ENCODE results near the gene POLA1.

Gene POLA1

GRCh38 chrX:24696294-24696693, 2.6 kb downstream of the POLA1 start:
- DNase-seq (ENCODE audit: low read depth in 2 of 2): no peak

DNA sequence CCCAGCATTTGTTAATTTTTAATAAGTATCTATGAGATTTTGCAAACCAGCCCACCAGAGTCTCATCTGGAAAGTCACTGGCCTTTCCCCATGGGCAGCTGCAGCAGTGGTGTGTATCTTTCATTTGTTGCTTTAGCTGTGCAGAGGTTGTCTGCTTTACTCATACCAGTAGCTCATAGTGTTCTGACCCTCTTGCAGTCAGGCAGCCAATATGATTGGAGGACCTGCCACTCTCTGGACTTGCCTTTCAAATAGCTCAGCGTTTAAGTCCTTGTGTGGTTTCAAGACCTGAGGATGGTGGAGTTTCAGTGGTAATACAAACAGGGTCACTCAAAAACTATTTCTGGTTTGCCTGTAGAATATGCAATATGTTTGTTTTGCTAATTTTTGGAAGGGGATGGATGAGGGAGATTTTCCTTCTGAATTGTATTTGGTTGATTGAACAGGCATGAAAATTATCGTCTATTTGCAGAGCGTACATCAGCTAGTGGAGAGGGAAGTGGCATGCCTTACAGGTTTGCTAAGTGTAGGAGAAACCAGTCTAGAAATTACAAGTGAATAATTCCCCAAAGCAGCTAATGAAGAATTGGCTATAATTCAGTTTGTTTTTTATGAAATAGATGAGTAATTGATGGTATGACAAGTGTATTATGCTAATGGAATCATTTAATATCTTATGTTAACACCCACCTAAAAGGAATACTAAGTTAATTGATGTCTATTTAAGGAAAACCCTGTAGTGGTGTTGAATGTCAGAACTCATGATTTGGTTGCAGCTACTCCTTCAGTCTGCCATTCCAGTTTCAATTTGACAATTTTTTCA, 8.9 kb downstream of the POLA1 start:
- DNase-seq (ENCODE audit: low read depth in 2 of 2): no peak

DNA sequence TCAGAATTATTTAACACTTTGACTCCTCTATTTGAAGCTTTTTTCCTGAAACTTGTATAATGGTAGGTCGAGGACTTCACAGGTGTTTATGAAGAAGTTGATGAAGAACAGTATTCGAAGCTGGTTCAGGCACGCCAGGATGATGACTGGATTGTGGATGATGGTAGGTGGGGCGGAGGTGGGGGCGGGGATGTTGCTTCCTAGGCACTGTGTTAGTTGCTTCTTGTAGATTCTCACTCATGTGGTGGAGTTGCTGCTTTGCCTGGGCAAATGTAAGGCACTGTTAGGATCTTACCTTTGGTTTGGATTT, 9.4 kb downstream of the POLA1 start:
- peak in 1 of 2 experiments; percentile 6 for DNase-seq (ENCODE audit: low read depth in 2 of 2)

DNA sequence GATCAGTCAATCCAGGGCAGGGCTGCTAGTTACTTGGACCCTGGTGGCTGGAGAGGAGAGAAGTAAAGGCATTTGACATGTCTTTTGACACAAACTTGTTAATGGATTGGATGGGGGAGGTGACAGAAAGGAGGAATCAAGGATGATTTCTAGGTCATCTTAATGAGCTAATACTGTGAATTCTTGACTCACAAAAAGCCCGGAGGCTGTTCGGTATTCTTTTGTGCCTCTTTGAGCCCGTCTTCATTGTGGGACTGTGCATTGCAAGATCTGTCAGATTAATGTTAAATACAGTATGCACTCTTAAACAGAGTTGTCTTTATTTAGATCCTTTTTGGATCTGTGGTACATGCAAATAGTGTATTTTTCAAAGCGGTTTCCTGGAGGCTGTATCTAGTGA, 25.1 kb downstream of the POLA1 start:
- no peak for DNase-seq (ENCODE audit: low read depth in 2 of 2)

DNA sequence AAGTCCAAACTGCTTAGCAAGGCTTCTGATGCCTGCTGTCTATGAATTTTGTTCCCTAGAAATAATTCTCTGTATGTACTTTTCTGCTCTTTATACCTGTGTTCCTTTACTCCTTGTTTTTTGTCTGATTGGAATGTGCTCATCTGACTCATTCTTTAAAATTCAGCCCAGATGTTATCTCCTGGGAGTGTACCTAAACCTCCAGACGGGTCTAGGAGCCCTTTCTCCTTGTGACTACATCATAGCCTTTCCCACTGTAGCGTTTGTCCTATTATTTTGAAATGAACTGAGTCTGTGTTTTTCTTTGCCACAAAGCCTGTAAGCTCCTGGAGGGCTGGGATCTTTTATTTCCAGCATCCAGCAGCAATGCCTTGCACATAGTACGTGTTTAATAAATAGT, 26.3 kb downstream of the POLA1 start:
- DNase-seq (ENCODE audit: low read depth in 2 of 2): no peak

DNA sequence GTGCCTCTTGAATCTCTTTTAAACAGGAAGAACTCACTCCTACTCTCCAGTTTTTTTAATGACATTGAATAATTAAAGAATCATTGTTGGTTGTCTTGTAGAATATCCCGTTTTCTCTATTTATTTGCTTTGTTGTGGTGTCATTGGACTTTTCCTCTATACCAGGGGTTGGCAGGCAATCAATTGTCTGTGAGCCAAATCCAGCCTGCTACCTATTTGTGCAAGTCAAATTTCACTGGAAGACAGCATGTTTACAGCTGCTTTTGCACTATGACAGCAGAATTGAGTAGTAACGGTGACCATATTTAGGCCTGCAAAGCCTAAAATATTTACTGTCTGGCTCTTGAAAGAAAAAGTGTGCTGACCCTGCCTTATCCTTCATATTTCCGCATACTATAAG, 34.8 kb downstream of the POLA1 start:
- no peak for DNase-seq (ENCODE audit: low read depth in 2 of 2)

- no peak for DNase-seq (ENCODE audit: low read depth in 2 of 2)
Observed at GRCh38 chrX:24732766-24733500, 39.2 kb downstream of the POLA1 start.

DNA sequence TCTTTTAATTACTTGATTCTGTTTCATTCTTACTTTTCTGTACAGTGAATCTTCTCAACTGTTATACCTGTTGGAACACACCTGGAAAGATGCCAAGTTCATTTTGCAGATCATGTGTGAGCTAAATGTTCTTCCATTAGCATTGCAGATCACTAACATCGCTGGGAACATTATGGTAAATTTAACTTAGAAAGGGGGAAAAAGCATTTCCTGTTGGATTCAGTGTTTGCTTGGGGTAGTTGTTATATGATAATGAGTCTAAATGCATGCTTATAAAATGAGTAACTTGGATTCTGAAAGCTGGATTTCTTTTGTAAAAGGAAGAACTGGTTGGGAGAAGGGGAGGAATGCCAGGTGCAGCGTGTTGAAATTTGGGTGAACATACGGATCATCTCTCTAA, 47.6 kb downstream of the POLA1 start:
- DNase-seq (ENCODE audit: low read depth in 2 of 2): no peak

DNA sequence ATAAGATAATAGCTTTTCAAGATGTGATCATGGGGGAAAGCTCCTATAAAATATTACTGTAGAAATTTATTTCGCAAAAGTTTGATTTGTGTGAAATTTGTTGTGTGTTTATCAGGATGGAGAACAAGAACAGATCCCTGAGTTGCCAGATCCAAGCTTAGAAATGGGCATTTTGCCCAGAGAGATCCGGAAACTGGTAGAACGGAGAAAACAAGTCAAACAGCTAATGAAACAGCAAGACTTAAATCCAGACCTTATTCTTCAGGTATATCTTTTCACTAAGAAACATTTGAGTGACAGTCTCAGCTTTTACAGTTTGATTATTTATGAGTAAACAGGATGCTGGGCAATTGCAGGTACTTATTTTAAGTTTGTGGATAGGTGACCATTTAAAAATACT, 54.5 kb downstream of the POLA1 start:
- DNase-seq (ENCODE audit: low read depth in 2 of 2): no peak

- no peak for DNase-seq (ENCODE audit: low read depth in 2 of 2)
Observed at GRCh38 chrX:24759786-24760185, 66.1 kb downstream of the POLA1 start.

DNA sequence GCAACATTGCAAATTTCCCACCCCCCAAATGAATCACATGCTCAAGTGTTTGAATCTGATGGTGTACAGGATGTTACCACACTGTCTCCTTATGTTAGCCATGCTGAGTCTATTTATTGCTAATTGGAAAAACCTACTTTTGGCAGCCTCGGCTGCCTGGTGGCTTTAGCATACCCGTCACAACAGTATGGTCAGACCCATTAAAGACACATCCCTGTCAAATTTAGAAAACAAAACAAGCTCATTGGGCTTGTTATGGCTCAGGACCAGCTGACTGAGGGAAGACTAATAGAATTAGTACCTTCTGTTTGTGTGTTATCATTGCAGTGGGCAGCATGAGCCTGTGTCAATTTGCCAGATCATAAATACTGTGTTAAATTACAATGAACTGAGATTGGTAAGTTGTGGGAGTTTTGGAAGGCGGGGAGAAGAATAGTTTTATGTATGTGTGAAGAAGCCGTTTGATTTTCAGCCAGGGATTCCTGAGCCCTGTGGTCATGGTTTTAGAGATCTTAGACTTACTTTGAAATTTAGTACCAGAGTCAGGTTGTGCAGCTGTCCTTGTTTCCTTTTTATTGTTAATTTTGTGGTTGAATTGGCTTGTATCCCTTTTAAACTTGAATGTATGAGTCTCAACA, 66.8 kb downstream of the POLA1 start:
- DNase-seq (ENCODE audit: low read depth in 2 of 2): no peak

- no peak for DNase-seq (ENCODE audit: low read depth in 2 of 2)
Observed at GRCh38 chrX:24761306-24761705, 67.6 kb downstream of the POLA1 start.

DNA sequence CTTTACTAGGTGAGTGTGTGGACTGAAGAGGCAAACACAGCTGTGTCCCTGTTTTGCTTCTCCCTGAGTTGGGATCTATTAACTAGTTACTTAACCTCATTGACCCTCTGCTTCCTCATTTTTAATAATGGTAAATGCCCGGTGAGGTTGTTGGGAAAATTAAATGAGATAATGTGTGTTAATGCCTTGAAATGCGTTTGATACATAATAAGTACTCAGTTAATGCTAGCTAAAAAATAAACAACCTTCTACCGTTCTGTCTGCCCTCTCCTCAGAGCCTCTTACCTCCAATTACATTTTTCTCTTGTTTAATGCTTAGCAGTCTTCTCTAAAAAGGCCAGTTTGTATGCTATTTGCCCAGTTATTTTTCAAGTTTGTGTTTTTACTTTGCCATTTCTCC, 70.3 kb downstream of the POLA1 start:
- no peak for DNase-seq (ENCODE audit: low read depth in 2 of 2)

- no peak for DNase-seq (ENCODE audit: low read depth in 2 of 2)
Observed at GRCh38 chrX:24767557-24767956, 73.8 kb downstream of the POLA1 start.

DNA sequence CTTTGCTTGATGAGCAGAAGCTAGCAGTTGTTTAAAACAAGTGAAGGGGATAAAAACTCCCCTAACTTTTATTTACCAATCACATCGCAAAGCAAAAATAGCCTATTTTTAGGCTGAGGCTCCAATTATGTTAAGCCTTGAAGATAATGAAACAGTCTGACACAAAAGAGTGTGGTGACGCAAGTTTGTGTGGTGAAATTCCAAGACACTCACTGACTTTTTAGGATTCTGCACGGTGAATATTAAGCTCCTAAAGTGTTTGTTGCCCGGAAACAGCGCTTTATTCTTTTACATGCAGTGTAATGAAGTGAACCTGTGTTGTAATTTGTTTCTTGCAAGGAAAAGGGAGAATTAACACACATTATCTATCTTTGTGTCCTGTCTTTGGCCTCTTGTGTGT, 74.8 kb downstream of the POLA1 start:
- no peak for DNase-seq (ENCODE audit: low read depth in 2 of 2)

DNA sequence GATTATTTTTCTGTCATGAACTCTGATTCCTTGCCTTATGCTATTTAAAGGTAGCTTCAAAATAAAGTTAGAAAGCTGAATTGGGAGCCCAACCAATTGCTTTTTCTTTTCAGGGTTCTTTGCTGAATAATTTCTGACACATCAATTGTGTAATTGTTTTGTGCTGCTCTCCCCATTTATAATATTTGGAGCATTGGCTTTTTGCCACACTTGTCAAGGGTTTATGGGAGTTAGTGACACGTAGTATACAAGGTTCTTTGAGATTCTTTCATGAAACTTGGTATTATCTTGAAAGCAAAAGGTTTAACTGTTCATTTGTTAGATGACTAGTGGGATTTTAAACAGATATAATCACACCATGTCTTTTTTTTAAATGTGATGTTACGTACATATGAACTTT, 80.9 kb downstream of the POLA1 start:
- DNase-seq (ENCODE audit: low read depth in 2 of 2): no peak

DNA sequence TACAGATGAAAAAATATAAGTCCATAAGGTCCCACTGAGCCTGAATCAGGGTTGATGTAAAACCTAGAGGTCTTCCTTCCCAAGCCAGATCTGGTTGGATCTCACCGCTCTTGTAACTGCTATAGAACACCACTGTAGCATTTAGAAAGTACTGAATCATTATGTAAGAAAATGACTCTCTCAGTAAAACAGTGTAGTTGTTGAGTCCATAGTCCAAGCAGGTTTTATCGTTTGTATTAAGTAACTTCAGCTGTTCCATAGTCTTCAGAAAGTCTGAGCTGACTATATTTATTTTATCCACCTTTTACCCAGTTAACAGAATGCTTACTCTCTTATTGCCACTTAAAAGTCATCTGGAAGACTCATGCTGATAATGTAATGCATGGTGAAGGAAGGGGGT, 82.2 kb downstream of the POLA1 start:
- no peak for DNase-seq (ENCODE audit: low read depth in 2 of 2)

- DNase-seq (ENCODE audit: low read depth in 2 of 2): no peak
Observed at GRCh38 chrX:24777660-24778059, 83.9 kb downstream of the POLA1 start.

DNA sequence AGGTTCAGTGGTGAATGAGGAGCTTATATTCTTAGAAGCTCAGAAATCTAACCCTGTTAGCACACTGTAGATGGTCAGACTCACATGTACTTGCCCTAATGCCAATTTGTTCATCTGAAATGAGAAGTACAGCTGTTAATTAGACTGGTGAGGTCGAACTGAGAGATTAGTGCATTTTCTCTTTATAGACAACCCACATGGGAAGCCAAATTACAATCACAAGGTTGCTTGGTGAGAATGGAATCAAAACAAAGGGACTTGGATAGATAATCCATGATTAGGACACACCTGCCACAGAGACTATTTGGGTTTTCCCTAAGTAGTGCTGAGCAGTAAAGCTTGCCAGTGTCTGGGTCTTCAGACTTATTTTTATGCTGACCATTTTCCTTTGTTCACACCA, 88.3 kb downstream of the POLA1 start:
- DNase-seq (ENCODE audit: low read depth in 2 of 2): no peak

DNA sequence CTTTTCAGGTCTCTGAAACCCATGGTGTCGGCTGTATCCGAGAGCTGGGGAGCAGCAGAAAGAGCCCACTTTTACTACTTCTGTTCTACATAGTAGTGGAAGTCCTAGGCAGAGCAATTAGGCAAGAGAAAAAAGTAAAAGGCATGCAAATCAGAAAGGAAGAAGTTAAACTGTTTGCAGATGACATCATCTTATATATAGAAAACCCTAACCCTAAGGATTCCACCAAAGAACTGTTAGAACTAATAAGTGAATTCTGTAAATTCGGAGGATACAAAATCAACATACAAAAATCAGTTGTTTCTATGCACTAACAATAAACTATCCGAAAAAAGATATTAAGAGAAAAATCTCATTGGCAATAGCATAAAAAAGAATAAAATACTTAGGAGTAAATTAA, 95.3 kb downstream of the POLA1 start:
- DNase-seq (ENCODE audit: low read depth in 2 of 2): no peak

GRCh38 chrX:24790166-24790565, 96.4 kb downstream of the POLA1 start:
- no peak for DNase-seq (ENCODE audit: low read depth in 2 of 2)

GRCh38 chrX:24796204-24796603, 102.5 kb downstream of the POLA1 start:
- no peak for DNase-seq (ENCODE audit: low read depth in 2 of 2)

DNA sequence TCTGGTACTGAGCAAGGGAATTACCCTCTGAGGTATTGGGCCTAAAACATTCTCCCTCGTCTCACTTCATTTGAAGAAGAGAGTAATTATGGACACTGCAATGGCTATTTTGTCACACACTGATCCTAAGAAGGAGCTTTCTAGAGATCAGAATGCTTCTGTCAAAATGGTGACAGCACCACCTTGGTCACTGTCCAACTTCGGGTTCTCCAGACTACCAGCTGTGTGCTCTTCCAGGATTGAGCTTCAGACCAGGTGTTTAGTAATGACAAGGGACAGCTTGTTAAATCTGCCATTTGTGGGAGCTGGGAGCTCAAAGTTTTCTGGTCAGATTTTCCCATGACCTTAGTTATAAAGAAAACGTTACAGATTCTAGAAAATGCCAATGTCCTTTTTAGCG, 105.4 kb downstream of the POLA1 start:
- no peak for DNase-seq (ENCODE audit: low read depth in 2 of 2)

Data from stimulated activated CD4-positive, alpha-beta T cell treated with anti-CD3 and anti-CD28 coated beads, Interleukin-12 subunit alpha, Interleukin-12 subunit beta, amount 100 ng/mL, for 24 hours (primary cell).